K562 treated with DMSO at 1 percent for 24 hours (cell line): ENCODE results near the gene CTDSP1. TPM values are rescaled to one million over a fixed set of nuclear protein-coding genes. Genes with fewer than 3 reads are reported as not detected.

Experiments
- total RNA-seq: library from RNA; unstranded; fragments of 300-600 nt; gene quantifications from 2 replicates; pipeline ENCODE4 v1.2.3, GENCODE V29; 2022; ENCODE audit warnings: low read depth; ENCODE audit not compliant: insufficient read depth

CTDSP1 gene, protein sequence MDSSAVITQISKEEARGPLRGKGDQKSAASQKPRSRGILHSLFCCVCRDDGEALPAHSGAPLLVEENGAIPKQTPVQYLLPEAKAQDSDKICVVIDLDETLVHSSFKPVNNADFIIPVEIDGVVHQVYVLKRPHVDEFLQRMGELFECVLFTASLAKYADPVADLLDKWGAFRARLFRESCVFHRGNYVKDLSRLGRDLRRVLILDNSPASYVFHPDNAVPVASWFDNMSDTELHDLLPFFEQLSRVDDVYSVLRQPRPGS
- 79.9 and 82.8 TPM in 2 replicates for total RNA-seq

DNA sequence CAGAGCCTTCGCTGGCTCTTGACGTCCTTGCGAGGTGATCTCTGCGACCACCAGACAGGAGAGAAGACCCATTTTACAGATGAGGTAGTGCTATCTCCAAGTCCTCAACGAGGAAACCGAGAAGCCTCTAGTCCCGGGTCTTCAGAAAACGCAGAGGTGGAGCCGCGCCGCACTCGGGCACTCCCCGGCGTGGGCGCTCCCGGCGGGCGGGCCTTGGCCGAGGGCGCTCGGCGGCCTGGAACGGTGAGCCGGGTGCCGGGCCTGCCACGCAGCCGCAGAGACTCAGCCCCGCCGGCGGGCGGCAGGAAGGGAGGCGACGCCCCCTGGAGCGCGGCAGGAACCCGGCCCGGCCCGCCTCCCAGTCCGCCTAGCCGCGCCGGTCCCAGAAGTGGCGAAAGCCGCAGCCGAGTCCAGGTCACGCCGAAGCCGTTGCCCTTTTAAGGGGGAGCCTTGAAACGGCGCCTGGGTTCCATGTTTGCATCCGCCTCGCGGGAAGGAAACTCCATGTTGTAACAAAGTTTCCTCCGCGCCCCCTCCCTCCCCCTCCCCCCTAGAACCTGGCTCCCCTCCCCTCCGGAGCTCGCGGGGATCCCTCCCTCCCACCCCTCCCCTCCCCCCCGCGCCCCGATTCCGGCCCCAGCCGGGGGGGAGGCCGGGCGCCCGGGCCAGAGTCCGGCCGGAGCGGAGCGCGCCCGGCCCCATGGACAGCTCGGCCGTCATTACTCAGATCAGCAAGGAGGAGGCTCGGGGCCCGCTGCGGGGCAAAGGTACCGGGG is at the start of gene CTDSP1:
Gene CTDSP1 (plus strand): TSS at position 478 of the 776 bp plus-strand sequence. CDS start 223 bp downstream, at position 701.

GRCh38 chr2:218381916-218382366 is 17.7 kb upstream of the CTDSP1 start, which contains the start of gene SLC11A1:
TSS of gene SLC11A1 (plus strand) at chr2:218382273. CDS start at chr2:218382369, 96 bp downstream.

DNA sequence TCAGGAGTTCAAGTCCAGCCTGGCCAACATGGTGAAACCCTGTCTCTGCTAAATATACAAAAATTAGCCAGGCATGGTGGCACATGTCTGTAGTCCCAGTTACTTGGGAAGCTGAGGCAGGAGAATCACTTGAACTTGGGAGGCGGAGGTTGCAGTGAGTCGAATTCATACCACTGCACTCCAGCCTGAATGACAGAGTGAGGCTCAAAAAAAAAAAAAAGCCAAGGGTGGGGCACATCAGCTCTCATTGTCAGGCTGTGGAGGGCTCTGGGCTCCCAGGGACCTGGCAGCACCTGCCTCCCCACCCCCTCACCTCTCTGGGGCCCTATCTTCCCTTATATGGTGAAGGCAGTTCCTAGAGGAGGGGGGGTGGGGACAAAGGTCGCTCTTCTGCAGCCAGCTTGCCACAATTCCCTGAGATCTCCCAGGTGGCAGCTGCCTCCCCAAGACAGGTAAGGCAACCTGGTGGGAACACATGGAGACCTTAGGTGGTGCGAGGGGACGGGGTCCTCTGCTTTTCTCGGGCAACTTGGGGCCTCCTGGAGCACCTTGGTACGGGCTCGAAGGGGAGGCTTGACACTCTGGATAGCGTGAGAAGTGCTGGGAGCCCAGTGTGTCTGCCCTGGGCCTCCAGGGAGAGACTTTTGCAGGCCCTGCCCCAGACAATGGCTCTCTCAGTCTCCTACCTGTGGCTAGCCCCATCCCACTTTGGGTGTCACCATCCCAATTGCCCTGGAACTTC is 19.2 kb downstream of the CTDSP1 start, which contains the start of gene VIL1:
Gene VIL1 (plus strand): TSS at position 407 of the 742 bp plus-strand sequence. CDS start 4,656 bp downstream, outside the sequence.

Other genes with a start within 250 kb of the CTDSP1 start
- not detected in 2 replicates for gene CXCR1, start 232.9 kb upstream of the CTDSP1 start, total RNA-seq
- 111 and 117 TPM in 2 replicates for gene ARPC2, start 182.7 kb upstream of the CTDSP1 start, total RNA-seq
- not detected in 2 replicates for gene GPBAR1, start 138.9 kb upstream of the CTDSP1 start, total RNA-seq
- gene AAMP, start 129.7 kb upstream of the CTDSP1 start, total RNA-seq: 110 and 123 TPM in 2 replicates
- 60.3 and 68.4 TPM in 2 replicates for gene PNKD, start 129.3 kb upstream of the CTDSP1 start, total RNA-seq
- 71.0 and 71.6 TPM in 2 replicates for gene TMBIM1, start 107.4 kb upstream of the CTDSP1 start, total RNA-seq
- gene CATIP, start 43.0 kb upstream of the CTDSP1 start, total RNA-seq: 0.80 TPM in 1 of 2 replicates, not detected in the other
- gene SLC11A1, start 17.6 kb upstream of the CTDSP1 start, total RNA-seq: 0.61 and 0.80 TPM in 2 replicates
- gene VIL1, start 19.3 kb downstream of the CTDSP1 start, total RNA-seq: 0.46 and 0.63 TPM in 2 replicates
- gene USP37, start 168.5 kb downstream of the CTDSP1 start, total RNA-seq: 2.8 and 2.9 TPM in 2 replicates
- gene CNOT9, start 169.0 kb downstream of the CTDSP1 start, total RNA-seq: 15.4 and 20.9 TPM in 2 replicates
- 0.42 TPM in 1 of 2 replicates, not detected in the other for gene PLCD4, start 208.0 kb downstream of the CTDSP1 start, total RNA-seq